Fibroblast of lung (primary cell): Measurements from ENCODE around the gene PDIA5. TPM values are rescaled to one million over a fixed set of nuclear protein-coding genes. Genes with fewer than 3 reads are reported as not detected.

ENCODE experiments used
- DNase-seq, 2 donors: peaks; one replicate each; pipeline versions ENCODE4 v3.0.0 to v3.0.0-alpha.2; 2010; ENCODE audit warnings: low read depth in 2 of 2
- H2AFZ ChIP-seq: 2 replicates; pipeline ENCODE4 v1.5.1; 2012; ENCODE audit warnings: low read length, control low read depth, inconsistent platforms
- H3K27ac ChIP-seq: 2 replicates; pipeline ENCODE4 v1.5.1; 2011; ENCODE audit warnings: low read length, control low read depth; ENCODE audit not compliant: insufficient read depth
- H3K27me3 ChIP-seq: 2 replicates; pipeline ENCODE4 v1.5.1; 2011; ENCODE audit warnings: mild to moderate bottlenecking, low read length; ENCODE audit not compliant: control insufficient read depth, insufficient read depth
- H3K36me3 ChIP-seq: 2 replicates; pipeline ENCODE4 v1.5.1; 2011; ENCODE audit warnings: low read length; ENCODE audit not compliant: control insufficient read depth, insufficient read depth
- H3K4me1 ChIP-seq: 2 replicates; pipeline ENCODE4 v1.5.1; 2011; ENCODE audit warnings: low read length; ENCODE audit not compliant: control insufficient read depth, insufficient read depth; ENCODE audit errors: extremely low read depth
- H3K4me2 ChIP-seq: 2 replicates; pipeline ENCODE4 v1.5.1; 2011; ENCODE audit warnings: low read length, control low read depth; ENCODE audit not compliant: insufficient read depth; ENCODE audit errors: extremely low read depth
- H3K4me3 ChIP-seq, 4 experiments: fragments of 200-600 bp in 1 of 4; sonication (generic) in 1 of 4; replicated peaks in 1 of 4; 2 replicates each; pipeline ENCODE4 v1.5.1; 2011 to 2016; ENCODE audit warnings: low read length in 4 of 4, low read depth in 3 of 4, mild to moderate bottlenecking in 3 of 4, control low read depth in 2 of 4, inconsistent platforms in 1 of 4, mixed read lengths in 1 of 4; ENCODE audit not compliant: insufficient read depth in 1 of 4; ENCODE audit errors: control extremely low read depth in 1 of 4
- H3K79me2 ChIP-seq: 2 replicates; pipeline ENCODE4 v1.5.1; 2012; ENCODE audit warnings: mild to moderate bottlenecking, low read length, inconsistent platforms; ENCODE audit not compliant: control insufficient read depth, insufficient read depth
- H3K9ac ChIP-seq: 2 replicates; pipeline ENCODE4 v1.5.1; 2011; ENCODE audit warnings: mild to moderate bottlenecking, low read length, control low read depth; ENCODE audit not compliant: insufficient read depth
- H3K9me3 ChIP-seq: 2 replicates; pipeline ENCODE4 v1.5.1; 2012; ENCODE audit warnings: low read depth, low read length; ENCODE audit not compliant: control insufficient read depth, insufficient read depth
- H4K20me1 ChIP-seq: 2 replicates; pipeline ENCODE4 v1.5.1; 2011; ENCODE audit warnings: low read length; ENCODE audit not compliant: control insufficient read depth, insufficient read depth; ENCODE audit errors: extremely low read depth
- EZH2 ChIP-seq: IDR thresholded peaks from 2 replicates; pipeline ENCODE4 v1.5.1; 2012; ENCODE audit warnings: low read length, control low read depth, mild to moderate bottlenecking; ENCODE audit errors: missing control alignments
- polyA plus RNA-seq, 2 donors: library from polyadenylated mRNA; depleted of rRNA in 1 of 2; stranded (reverse) in 1 of 2; unstranded in 1 of 2; fragments of >200 nt; gene quantifications; 2 replicates each; pipeline ENCODE4 v1.2.1, GENCODE V29; 2011 to 2012; ENCODE audit warnings: missing spikeins in 1 of 2
- total RNA-seq: library from RNA; depleted of rRNA; stranded (reverse); fragments of >200 nt; gene quantifications from 2 replicates; pipeline ENCODE4 v1.2.1, GENCODE V29; 2014
- TF ChIP-seq, protein P1 (sequence below), 2 donors: IDR thresholded peaks in 1 of 2; conservative IDR thresholded peaks in 1 of 2; 1 replicate in 1 of 2; 2 replicates in 1 of 2; pipeline ENCODE4 v1.5.1; 2011 to 2012; ENCODE audit warnings: low read length in 2 of 2, control low read depth in 1 of 2, inconsistent platforms in 1 of 2, low read depth in 1 of 2, mild to moderate bottlenecking in 1 of 2

The PDIA5 gene
- total and polyA plus RNA-seq, 2 donors (not counting 1 experiment from before 2014, with no cell fraction given): 27.9 to 51.4 TPM

DNA sequence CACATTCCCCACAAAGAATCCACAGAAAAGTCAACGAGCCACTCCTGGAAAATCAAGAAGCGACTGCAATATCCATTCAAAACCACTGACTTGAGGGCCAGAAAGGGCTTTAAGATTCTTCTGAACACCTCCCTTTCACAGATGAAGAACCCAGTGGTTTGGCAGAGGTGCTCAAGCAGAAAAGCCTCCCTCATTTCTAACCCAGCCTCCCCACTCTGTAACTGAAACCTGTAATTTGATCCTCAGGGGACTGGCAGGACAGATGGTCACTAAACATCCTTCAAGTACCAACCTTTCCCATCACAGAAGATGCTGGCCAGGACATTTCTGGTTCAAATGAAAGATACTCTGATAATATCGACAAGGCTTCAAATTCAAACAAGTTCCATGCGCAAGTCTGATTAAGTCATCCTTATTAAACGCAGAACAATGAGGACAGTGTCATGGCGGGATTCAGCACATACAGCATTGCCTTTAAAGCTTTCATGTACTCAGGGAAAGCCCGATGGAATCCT, 44.8 kb upstream of the PDIA5 start:
- H3K9ac ChIP-seq: no peak overlapping the region
- no peaks in the 10 kb centered on the region for H3K36me3 ChIP-seq
- H4K20me1 ChIP-seq: no peaks in the 10 kb centered on the region
- no peaks in the 10 kb centered on the region for H3K79me2 ChIP-seq
- H3K4me3 ChIP-seq: no peak overlapping the region
- H3K4me1 ChIP-seq: peaks cover under 1% of the 10 kb centered on the region
- no peak overlapping the region for H3K4me2 ChIP-seq
- H3K9me3 ChIP-seq: no peaks in the 10 kb centered on the region
- peaks cover 54% of the 10 kb centered on the region for H3K27me3 ChIP-seq
- H3K27ac ChIP-seq: no peak overlapping the region
- H2AFZ ChIP-seq: no peak overlapping the region
- DNase-seq: no peak
- TF ChIP-seq EZH2: peak; percentile 42
- TF ChIP-seq, protein P1, sequence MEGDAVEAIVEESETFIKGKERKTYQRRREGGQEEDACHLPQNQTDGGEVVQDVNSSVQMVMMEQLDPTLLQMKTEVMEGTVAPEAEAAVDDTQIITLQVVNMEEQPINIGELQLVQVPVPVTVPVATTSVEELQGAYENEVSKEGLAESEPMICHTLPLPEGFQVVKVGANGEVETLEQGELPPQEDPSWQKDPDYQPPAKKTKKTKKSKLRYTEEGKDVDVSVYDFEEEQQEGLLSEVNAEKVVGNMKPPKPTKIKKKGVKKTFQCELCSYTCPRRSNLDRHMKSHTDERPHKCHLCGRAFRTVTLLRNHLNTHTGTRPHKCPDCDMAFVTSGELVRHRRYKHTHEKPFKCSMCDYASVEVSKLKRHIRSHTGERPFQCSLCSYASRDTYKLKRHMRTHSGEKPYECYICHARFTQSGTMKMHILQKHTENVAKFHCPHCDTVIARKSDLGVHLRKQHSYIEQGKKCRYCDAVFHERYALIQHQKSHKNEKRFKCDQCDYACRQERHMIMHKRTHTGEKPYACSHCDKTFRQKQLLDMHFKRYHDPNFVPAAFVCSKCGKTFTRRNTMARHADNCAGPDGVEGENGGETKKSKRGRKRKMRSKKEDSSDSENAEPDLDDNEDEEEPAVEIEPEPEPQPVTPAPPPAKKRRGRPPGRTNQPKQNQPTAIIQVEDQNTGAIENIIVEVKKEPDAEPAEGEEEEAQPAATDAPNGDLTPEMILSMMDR (conservative IDR thresholded peaks at IDR 0.05 in 1 of 2, IDR thresholded peaks at IDR 0.05 in 1 of 2; ENCODE audit: low read depth in 1 of 2, low read length in 2 of 2): no peak

- no peaks in the 10 kb centered on the region for H3K79me2 ChIP-seq
- H2AFZ ChIP-seq: no peak overlapping the region
- peaks cover 4% of the 10 kb centered on the region for H3K4me1 ChIP-seq
- no peaks in the 10 kb centered on the region for H3K9me3 ChIP-seq
- H4K20me1 ChIP-seq: no peaks in the 10 kb centered on the region
- no peak overlapping the region for H3K27ac ChIP-seq
- no peak for DNase-seq
- H3K27me3 ChIP-seq: peaks cover 57% of the 10 kb centered on the region
- no peak overlapping the region for H3K9ac ChIP-seq
- H3K4me2 ChIP-seq: no peak overlapping the region
- no peak overlapping the region for H3K4me3 ChIP-seq
- TF ChIP-seq, protein P1 (conservative IDR thresholded peaks at IDR 0.05 in 1 of 2, IDR thresholded peaks at IDR 0.05 in 1 of 2; ENCODE audit: low read depth in 1 of 2, low read length in 2 of 2): no peak
- peak; percentile 56 for TF ChIP-seq EZH2
- no peaks in the 10 kb centered on the region for H3K36me3 ChIP-seq
Observed at GRCh38 chr3:123024056-123024455, 42.8 kb upstream of the PDIA5 start.

DNA sequence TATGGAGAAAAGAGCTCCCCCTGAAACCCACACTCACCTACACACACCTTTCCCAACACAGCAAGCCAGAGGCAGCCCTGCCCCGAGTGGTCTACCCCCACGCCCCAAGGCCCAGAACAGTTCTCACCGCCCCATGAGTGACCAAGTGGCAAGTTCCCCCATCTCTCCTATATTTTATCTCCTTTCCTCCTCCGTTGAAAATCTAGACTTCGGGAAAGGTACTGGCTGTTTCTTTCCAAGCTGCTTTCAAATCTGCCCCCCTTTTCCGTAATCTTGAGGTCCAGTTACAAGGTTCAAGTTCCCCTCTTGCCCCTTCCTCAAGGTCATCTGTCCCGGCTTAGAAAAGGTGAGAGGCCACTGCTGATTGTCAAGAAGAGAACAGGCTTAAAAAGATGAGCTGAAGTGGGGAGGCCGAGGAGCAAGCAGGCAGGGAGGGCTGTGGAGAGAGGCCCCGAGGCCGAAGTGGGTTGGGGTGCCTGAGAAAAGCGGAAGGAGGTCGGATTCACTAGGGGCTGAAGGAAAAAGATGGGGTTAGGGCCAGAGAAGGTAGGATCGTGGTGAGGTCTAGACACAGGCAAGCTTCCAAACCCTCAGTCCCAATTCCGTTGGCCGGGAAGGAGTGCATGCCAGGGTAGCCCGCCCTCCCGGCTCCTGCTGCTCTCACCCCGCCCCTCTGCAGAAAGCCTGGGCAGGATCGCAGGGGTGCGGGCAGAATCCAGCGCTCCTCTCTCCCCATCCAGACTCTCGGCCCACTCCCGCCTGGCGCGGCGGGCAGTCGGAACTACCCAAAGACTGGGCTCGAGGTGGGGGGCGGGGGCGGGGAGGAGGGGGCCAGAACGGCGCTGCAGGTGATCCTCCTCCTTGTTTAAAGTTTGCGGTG, 40.9 kb upstream of the PDIA5 start:
- H2AFZ ChIP-seq: no peak overlapping the region
- H3K4me1 ChIP-seq: peaks cover 4% of the 10 kb centered on the region
- DNase-seq: no peak
- H3K36me3 ChIP-seq: no peaks in the 10 kb centered on the region
- TF ChIP-seq EZH2: peak; percentile 71
- TF ChIP-seq, protein P1 (conservative IDR thresholded peaks at IDR 0.05 in 1 of 2, IDR thresholded peaks at IDR 0.05 in 1 of 2; ENCODE audit: low read depth in 1 of 2, low read length in 2 of 2): no peak
- no peak overlapping the region for H3K4me2 ChIP-seq
- no peaks in the 10 kb centered on the region for H3K79me2 ChIP-seq
- peaks cover 70% of the 10 kb centered on the region for H3K27me3 ChIP-seq
- H4K20me1 ChIP-seq: no peaks in the 10 kb centered on the region
- no peak overlapping the region for H3K4me3 ChIP-seq
- no peak overlapping the region for H3K9ac ChIP-seq
- H3K9me3 ChIP-seq: no peaks in the 10 kb centered on the region
- H3K27ac ChIP-seq: no peak overlapping the region
